ENCODE measurements around the gene DSC2.

DNA sequence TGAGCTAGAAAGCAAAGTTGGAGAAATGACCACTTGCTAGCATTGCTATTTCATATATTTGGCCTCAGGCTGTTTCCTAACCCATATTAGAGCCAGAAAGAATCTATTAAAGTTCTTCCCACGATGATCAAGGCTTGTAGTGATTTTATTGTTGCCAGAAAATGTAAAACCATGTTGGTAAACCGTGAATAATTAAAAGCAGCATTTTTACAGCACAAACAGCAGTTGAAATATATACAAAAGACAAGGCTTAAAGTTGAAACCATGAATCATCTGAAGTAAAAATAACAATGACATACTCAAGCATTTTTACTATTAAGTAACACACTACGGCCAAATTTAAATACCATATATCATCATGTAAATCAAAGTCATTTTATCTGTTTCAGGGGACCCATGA is 32.0 kb downstream of the DSC2 start:
- no peak for TF ChIP-seq CTCF (IDR thresholded peaks at IDR 0.05)
- no peak for TF ChIP-seq POLR2A (IDR thresholded peaks at IDR 0.05)
